Measurements from ENCODE around the gene KIT.

KIT gene

DNA sequence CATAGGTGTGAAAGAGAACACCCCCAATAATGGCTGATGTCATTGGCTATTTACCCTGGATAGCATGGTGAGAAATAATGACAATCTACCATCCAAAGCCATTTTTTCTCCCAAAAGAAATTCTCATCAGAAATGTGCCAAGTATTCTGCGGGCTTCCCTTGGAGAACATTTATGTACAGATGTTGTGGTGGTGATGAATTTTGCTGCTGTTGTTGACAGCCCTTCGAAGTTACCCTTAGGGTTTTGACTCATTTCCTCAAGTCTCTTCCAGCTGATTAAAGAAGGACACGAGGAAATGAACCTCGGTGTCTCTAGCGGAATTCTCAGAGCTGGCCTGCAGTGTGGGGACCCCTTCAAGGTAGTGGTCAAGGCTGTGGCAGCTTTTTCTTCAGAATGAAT is 3.4 kb downstream of the KIT start:
- no peak for DNase-seq

DNA sequence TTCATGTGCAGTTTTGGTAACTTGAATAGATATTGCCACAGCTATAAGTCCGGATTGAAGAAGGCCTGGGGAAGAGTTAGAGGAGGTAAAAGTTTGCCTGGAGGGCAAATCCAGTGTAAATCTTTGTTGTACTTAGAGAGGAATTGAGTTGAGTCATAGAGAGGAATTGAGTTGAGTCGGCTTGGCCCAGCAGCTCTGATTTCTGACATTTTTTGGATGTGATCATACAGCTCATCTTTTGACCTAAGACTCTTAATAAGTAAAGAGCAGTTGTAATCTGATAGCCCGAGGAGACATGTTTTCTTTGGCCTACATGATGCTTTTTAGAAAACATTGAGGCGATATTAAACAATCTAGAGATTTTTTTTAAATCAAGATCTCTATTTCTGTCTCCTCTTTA is 3.9 kb downstream of the KIT start:
- DNase-seq, result no peak

- DNase-seq, result no peak
Observed at GRCh38 chr4:54662123-54662522, 4.4 kb downstream of the KIT start.

DNA sequence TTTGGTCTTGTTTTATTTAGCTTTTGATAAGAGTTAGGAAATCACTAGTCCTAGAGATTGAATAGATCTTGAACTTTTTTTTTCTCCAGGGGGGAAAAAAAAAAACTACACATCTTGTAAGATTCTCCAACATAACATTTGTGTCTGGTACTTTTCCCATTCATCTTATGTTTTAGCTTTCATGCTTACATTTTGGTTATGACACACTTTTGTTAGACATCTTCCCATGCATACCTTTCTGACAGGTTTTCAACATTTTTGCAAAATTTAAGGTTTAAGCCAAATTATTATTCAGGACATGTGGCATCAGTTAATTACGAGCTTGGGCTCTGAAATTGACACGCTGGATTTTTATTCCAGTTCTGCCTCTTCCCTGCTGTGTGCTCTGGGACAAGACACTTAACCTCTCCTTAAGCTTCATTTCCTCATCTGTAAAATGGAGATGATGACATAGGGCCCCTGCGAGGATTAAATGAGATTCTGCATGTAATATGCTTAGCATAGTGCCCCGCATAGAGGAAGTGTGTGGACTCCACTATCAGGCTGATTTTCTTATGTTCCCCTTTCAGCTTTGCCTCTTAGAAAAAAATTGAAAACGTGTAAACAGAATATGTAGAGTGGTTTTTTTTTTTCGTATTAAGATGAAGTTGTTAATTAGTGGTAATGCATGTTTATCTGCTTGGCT is 5.3 kb downstream of the KIT start:
- DNase-seq, result no peak

- DNase-seq, result no peak
Observed at GRCh38 chr4:54664400-54664799, 6.6 kb downstream of the KIT start.

GRCh38 chr4:54668014-54668611 is 10.4 kb downstream of the KIT start:
- DNase-seq, result no peak

GRCh38 chr4:54669831-54670230 is 12.1 kb downstream of the KIT start:
- no peak for DNase-seq

DNA sequence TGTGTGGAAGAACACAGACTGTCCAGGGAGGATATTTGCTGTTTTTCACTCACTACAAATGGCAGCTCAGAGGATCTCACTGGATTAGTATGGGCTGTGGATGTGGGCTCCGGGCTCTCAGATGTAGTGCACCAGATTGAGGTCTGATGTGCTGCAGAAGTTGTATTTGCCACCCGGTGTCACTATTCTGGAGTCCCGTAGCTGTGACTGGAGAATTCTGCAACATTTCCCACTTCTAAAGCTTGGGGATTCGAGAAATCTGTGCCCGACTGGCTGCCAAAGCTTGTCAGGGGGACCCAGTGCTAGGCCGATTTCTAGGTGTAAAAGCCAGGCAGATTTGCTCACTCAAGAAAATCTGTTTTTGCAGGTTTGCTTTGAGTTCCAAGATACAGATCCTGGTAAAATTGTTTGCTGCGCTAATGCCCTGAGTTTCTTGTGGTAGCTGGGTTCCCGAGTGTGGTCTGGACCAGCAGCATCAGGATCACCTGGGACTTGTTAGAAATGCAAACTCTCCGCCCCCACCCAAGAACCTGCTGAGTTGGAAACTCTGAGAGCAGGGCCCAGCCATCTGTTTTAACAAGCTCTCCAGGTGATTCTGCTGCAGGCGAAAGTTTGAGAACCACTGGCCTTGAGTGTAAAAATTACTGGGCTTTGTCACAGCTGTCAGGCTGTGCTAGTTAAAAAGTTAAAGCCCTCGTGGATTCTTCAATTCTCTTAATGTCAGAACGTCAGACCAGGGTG is 18.1 kb downstream of the KIT start:
- no peak for DNase-seq

GRCh38 chr4:54676658-54677057 is 18.9 kb downstream of the KIT start:
- no peak for DNase-seq

DNA sequence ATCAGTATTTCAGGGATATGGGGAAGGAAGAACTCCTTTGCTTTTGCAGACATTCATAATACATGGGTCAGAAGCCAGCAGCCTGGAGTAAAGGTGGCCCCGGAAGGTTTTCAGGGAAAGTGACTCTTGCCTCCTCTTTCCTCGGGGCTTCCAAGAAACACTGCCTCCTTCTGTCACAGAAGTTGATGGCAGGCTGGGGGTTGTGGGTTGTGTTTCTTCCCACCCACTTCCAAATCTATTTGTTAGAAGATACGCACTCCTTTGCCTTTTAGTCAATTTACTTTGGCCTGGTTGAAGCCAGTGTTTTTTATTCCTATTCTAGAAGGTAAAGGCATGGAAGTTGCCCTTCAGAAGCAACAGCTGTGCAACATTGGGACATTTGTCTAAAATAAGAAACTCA is 19.7 kb downstream of the KIT start:
- no peak for DNase-seq

DNA sequence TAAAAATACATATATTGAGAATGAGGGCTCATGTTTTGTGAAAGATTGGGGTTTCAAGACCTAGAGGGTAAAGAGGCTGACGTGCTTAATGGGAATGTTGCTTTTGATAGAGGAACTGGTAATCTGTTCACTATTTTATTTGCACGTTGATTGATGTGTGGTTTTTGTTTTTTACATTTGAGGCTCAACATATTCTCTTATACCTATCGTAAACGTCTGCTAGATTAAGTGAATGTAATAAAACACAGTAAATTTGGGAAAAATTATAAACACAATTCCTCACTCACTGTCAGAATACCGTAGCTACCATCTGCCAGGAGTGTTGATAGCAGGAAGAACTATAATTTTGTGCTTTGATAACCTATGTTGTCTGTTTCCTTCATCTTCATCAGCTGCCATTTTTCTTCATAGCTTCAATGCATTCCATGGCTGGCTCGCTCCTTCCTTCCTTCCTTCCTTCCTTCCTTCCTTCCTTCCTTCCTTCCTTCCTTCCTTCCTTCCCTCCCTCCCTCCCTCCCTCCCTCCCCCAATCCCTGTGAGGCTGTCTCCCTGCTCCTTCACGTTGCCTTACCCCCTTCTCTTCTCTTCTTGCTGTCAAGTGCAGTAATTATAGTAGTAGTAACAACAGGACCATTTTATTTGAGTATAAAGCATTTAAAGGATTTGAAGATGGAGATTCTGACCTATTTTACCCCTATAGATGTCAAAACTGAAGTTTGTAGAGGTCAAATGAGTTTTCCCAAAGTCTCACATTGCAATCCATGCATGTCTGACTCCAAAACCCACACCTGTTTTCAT is 20.3 kb downstream of the KIT start:
- DNase-seq, result no peak

GRCh38 chr4:54678826-54679225 is 21.1 kb downstream of the KIT start:
- no peak for DNase-seq

DNA sequence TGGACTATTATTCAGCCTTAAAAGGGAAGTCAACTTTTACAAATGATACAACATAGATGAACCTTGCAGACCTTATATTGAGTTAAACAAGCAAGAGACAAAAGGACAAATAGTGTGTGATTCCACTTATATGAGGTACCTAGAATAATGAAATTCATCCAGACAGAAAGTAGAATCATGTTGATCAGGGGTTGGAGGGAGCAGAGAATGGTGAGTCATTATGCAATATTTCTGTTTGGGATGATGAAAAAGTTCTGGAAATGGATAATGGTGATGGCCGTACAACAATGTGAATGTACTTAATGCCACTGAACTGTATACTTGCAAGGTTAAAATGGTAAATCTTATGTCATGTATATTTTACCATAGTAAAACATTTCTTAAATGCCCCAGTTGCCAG is 22.1 kb downstream of the KIT start:
- DNase-seq, result no peak

DNA sequence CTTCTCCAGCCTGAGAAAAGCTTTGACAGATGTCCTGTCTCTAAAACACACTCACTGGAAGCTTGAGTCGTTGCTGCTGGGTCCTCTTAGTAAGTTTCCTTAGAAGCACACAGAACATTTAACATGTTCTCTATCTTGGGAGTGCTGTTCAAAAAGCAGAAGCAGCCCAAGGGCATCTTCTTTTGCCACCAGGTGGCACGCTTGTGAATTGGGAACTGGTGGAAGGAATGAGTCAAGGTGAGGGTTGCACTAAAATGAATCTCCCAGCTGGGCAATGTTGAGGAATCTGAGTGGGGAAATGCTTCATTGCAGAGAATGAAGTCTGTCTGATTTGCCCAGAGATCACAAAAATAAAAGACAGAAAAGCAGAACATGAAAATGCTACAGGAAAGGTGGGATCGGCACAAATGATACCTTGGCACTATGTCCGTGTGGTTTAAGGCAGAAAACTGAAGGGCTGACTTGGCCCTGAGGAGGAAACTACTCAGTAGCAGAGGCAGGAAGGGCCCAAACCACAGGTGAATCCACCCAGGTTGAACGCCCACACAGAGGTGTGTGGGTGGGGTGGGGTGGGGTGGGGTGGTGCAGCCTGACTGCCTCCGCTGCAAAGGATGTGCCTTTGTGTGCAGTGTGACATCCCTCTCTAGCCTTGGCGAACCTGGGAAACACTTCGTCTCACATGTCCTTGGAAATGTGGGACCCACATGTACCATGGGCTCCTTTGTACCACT is 26.0 kb downstream of the KIT start:
- DNase-seq, result peak; percentile 53

DNA sequence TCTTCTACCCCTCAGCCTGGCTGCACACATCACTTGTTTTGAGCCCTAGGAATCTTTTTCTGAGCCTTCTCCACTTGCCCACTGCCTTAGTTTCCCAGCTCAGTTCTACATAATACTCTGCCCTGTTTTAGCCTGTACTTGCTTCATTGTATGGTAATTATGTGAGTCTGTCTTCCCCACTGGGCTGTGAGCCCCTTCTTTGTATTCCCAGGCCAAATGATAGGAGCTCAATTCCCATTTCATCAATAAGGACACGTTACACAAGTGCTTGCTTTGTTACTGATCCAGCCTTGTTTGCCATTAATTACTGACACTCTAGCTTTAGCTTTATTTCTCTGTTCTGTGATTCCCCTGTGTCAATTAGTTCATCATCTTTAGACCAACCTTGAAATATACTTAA is 28.1 kb downstream of the KIT start:
- no peak for DNase-seq

GRCh38 chr4:54687887-54688841 is 30.4 kb downstream of the KIT start:
- no peak for DNase-seq

GRCh38 chr4:54695337-54695736 is 37.6 kb downstream of the KIT start:
- no peak for DNase-seq

- DNase-seq, result no peak
Observed at GRCh38 chr4:54695788-54696187, 38.0 kb downstream of the KIT start.

GRCh38 chr4:54696649-54697048 is 38.9 kb downstream of the KIT start:
- DNase-seq, result no peak

DNA sequence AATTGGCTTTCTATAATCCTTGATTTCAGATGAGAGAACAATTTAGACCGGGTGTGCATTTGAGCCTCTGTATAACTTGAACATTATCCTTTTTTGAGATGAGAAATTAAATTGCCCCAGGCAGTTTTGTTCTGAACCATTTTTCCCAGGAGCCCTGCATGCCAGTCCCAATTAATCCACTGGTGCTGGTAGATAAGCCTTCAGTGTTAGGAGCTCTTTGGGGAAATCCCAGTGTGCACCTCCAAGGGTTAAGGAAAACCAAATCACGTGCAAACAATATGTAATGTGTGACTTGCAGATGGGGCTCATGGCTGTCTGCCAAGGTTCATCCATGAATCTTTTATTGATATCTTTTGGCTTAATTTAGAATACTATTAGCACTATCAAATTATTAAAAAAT is 43.2 kb downstream of the KIT start:
- no peak for DNase-seq

DNA sequence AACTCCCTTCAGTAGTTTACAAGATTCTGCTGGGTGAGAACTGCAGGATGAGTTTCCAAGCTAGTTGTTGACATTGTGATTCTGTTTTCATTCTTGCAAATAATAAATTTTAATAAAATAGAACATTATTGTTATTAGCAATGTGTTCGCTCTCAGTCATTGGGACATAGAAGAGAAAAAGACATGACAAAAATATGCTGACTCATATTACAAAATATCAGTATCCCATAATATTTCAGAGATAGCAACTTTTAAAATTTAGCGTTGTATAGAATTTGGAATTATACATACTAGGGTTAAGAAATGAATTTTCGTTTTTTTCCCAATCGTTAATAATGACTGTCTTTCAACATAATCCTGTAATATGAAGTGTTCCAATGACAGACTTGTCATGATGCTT is 45.4 kb downstream of the KIT start:
- no peak for DNase-seq

DNA sequence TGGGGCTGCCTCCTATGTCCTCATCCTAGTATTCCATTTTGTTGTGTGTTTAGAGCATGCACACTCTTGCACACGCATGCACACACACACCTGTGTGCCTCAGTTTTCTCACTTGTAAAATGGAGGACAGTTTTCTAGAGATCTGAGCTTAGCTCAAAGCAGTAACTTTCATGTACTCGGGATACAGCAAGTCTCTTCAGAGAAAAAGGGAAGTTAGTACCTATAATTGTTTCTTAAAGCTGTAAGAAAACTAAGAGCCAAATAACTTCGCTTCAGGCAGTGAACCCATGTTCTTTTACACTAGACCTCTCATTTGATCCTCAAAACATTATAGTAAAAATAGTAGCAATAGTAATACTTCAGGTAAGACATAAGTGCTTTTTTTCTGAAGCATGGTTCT is 49.6 kb downstream of the KIT start:
- DNase-seq, result no peak
